GM23248 (cell line): Measurements from ENCODE around the gene FTL.

Experiments used
- EZH2 ChIP-seq: fragments of 200-600 bp; sonication (generic); IDR thresholded peaks from 2 replicates; pipeline ENCODE4 v1.6.1; 2018; ENCODE audit warnings: antibody characterized with exemption, mild to moderate bottlenecking; ENCODE audit not compliant: insufficient read depth, poor library complexity, severe bottlenecking
- EZH2phosphoT487 ChIP-seq: fragments of 200-600 bp; sonication (generic); IDR thresholded peaks from 2 replicates; pipeline ENCODE4 v1.6.1; 2018; ENCODE audit warnings: antibody characterized with exemption, moderate library complexity, mild to moderate bottlenecking, low read depth; ENCODE audit not compliant: insufficient read depth

- TF ChIP-seq EZH2 = no peak
- no peak for TF ChIP-seq EZH2phosphoT487
Observed at GRCh38 chr19:48993175-48994034, 28.3 kb downstream of the FTL start, which contains the start of the genes GYS1 and RUVBL2.
